ENCODE data around the gene WFDC10A. TPM values are rescaled to one million over a fixed set of nuclear protein-coding genes. Genes with fewer than 3 reads are reported as not detected.

The WFDC10A gene
- total and polyA plus RNA-seq, 4 experiments from 2014 or later: not detected

- no peak overlapping the region for H3K4me3 ChIP-seq (ENCODE audit: low read length in 2 of 2)
- H3K9me3 ChIP-seq (ENCODE audit: control insufficient read depth in 1 of 2, low read length in 2 of 2): no peaks in the 10 kb centered on the region
- peak in 4 of 5 donors; percentile 0 to 22 (median 20) for DNase-seq
- Mint-ChIP-seq H3K27me3 (peaks cover 30 to 32% of the 10 kb centered on the region in 2 donors), H3K9me3 (peaks cover 0 to 5% (median 0%) of the 10 kb centered on the region in 8 donors), H3K4me3 (no peak overlapping the region), H3K27ac (no peak overlapping the region), H3K4me1 (no peaks in the 10 kb centered on the region), H3K36me3 (no peaks in the 10 kb centered on the region)
- no peaks in the 10 kb centered on the region for H3K36me3 ChIP-seq (ENCODE audit: insufficient read depth, low read length)
- no peaks in the 10 kb centered on the region for H3K27me3 ChIP-seq (ENCODE audit: insufficient read depth, low read length)
- CTCF ChIA-PET (ENCODE audit: partially characterized antibody): interaction anchor here (0.9 to 1.3 kb wide), 2 partner anchors 178 kb away, joined by 3 to 5 read pairs; no protein-coding TSS in a partner anchor
- POLR2A ChIA-PET (ENCODE audit: partially characterized antibody): no interaction called here
- no peak overlapping the region for H3K27ac ChIP-seq (ENCODE audit: low read depth, low read length)
- intact Hi-C loops (cut with micrococcal nuclease): loop anchor here (1.0 kb wide), 1 partner anchor 179 kb away; no protein-coding TSS in a partner anchor
- no peaks in the 10 kb centered on the region for H3K4me1 ChIP-seq (ENCODE audit: insufficient read depth, low read length)
Observed at GRCh38 chr20:45592574-45593189, 36.9 kb upstream of the WFDC10A start.

DNA sequence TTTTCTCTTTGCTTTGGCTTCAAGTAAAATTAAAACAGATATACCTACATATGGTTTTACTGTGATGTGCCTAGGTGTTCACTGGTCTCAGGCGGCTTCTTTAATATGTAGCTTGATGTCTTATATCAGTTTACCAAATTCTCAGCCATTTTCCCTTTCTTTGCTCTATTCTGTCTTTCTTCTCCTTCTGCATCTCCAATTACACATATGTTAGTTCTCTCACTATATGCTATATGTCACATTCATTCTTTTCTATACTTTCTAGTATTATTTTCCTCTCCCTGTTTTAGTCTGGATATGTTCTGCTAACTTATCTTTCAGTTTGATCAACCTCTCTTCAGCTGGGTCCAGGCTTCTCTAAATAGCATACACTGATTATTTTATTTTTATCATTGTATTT, 36.0 kb upstream of the WFDC10A start:
- H3K36me3 ChIP-seq (ENCODE audit: insufficient read depth, low read length): no peaks in the 10 kb centered on the region
- no peaks in the 10 kb centered on the region for H3K27me3 ChIP-seq (ENCODE audit: insufficient read depth, low read length)
- H3K27me3 Mint-ChIP-seq: peaks cover 31% of the 10 kb centered on the region in 2 donors
- no peak for DNase-seq
- H3K4me1 Mint-ChIP-seq: no peaks in the 10 kb centered on the region
- no peaks in the 10 kb centered on the region for H3K9me3 ChIP-seq (ENCODE audit: control insufficient read depth in 1 of 2, low read length in 2 of 2)
- no peaks in the 10 kb centered on the region for H3K36me3 Mint-ChIP-seq
- intact Hi-C loops (cut with micrococcal nuclease): no loop called here
- POLR2A ChIA-PET (ENCODE audit: partially characterized antibody): no interaction called here
- H3K4me1 ChIP-seq (ENCODE audit: insufficient read depth, low read length): no peaks in the 10 kb centered on the region
- CTCF ChIA-PET (ENCODE audit: partially characterized antibody): interaction anchor here (1.3 kb wide), 1 partner anchor 177 kb away, joined by 5 read pairs; no protein-coding TSS in a partner anchor
- H3K4me3 Mint-ChIP-seq: peak overlapping the region in 1 of 8 donors; percentile 2
- no peak overlapping the region for H3K27ac ChIP-seq (ENCODE audit: low read depth, low read length)
- no peak overlapping the region for H3K27ac Mint-ChIP-seq
- peaks cover 0 to 6% (median 0%) of the 10 kb centered on the region in 8 donors for H3K9me3 Mint-ChIP-seq
- no peak overlapping the region for H3K4me3 ChIP-seq (ENCODE audit: low read length in 2 of 2)

GRCh38 chr20:45595235-45595634, 34.3 kb upstream of the WFDC10A start:
- no peak for DNase-seq
- Histone ChIP-seq H3K4me3 (ENCODE audit: low read length in 2 of 2) (no peak overlapping the region), H3K4me1 (ENCODE audit: insufficient read depth, low read length) (no peaks in the 10 kb centered on the region), H3K9me3 (ENCODE audit: control insufficient read depth in 1 of 2, low read length in 2 of 2) (no peaks in the 10 kb centered on the region), H3K27me3 (ENCODE audit: insufficient read depth, low read length) (no peaks in the 10 kb centered on the region), H3K36me3 (ENCODE audit: insufficient read depth, low read length) (no peaks in the 10 kb centered on the region), H3K27ac (ENCODE audit: low read depth, low read length) (no peak overlapping the region)
- peaks cover 0 to 6% (median 0%) of the 10 kb centered on the region in 8 donors for H3K9me3 Mint-ChIP-seq
- ChIA-PET POLR2A (ENCODE audit: partially characterized antibody) (no interaction called here), CTCF (ENCODE audit: partially characterized antibody) (no interaction called here)
- no peaks in the 10 kb centered on the region for H3K36me3 Mint-ChIP-seq
- intact Hi-C loops (cut with micrococcal nuclease): no loop called here
- H3K27me3 Mint-ChIP-seq: peaks cover 24 to 26% of the 10 kb centered on the region in 2 donors
- no peak overlapping the region for H3K27ac Mint-ChIP-seq
- no peak overlapping the region for H3K4me3 Mint-ChIP-seq
- no peaks in the 10 kb centered on the region for H3K4me1 Mint-ChIP-seq

- H3K27ac Mint-ChIP-seq: no peak overlapping the region
- H3K9me3 ChIP-seq (ENCODE audit: control insufficient read depth in 1 of 2, low read length in 2 of 2): peaks cover 0 to 6% of the 10 kb centered on the region in 2 donors
- H3K27me3 ChIP-seq (ENCODE audit: insufficient read depth, low read length): no peaks in the 10 kb centered on the region
- no peak overlapping the region for H3K4me3 ChIP-seq (ENCODE audit: low read length in 2 of 2)
- POLR2A ChIA-PET (ENCODE audit: partially characterized antibody): no interaction called here
- DNase-seq: no peak
- no peaks in the 10 kb centered on the region for H3K4me1 ChIP-seq (ENCODE audit: insufficient read depth, low read length)
- H3K36me3 Mint-ChIP-seq: peaks cover 0 to 13% of the 10 kb centered on the region in 2 donors
- no peak overlapping the region for H3K4me3 Mint-ChIP-seq
- CTCF ChIA-PET (ENCODE audit: partially characterized antibody): no interaction called here
- H3K4me1 Mint-ChIP-seq: peaks cover 0 to 10% (median under 1%) of the 10 kb centered on the region in 4 donors
- H3K27me3 Mint-ChIP-seq: peaks cover 12 to 13% of the 10 kb centered on the region in 2 donors
- H3K27ac ChIP-seq (ENCODE audit: low read depth, low read length): no peak overlapping the region
- H3K36me3 ChIP-seq (ENCODE audit: insufficient read depth, low read length): no peaks in the 10 kb centered on the region
- intact Hi-C loops (cut with micrococcal nuclease): no loop called here
- peaks cover 0 to 36% (median 22%) of the 10 kb centered on the region in 8 donors for H3K9me3 Mint-ChIP-seq
Observed at GRCh38 chr20:45607810-45608209, 21.7 kb upstream of the WFDC10A start.

DNA sequence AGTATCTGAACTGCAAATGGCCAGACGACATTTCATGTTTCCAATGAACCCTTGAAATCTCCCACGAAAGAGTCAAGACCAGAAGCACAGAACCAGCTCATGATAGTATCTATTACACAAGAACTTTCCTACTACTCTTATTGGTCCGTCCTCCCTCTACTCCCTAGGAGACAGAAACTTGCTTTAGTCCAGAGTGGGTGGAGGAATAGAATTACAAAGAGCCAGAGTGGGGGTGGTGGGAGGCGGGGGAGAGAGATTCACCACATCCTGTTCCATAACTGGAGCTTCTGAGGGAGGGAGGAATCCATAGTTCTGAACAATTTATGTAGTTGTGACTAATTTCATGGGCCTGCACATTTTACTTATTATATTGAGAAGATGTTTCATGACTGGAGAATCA, 18.5 kb upstream of the WFDC10A start:
- no peaks in the 10 kb centered on the region for H3K27me3 ChIP-seq (ENCODE audit: insufficient read depth, low read length)
- Mint-ChIP-seq H3K4me3 (no peak overlapping the region), H3K9me3 (peaks cover 0 to 19% (median 11%) of the 10 kb centered on the region in 8 donors), H3K27me3 (peaks cover 7 to 11% of the 10 kb centered on the region in 2 donors), H3K4me1 (peaks cover 0 to 10% (median under 1%) of the 10 kb centered on the region in 4 donors), H3K36me3 (peaks cover 0 to 13% of the 10 kb centered on the region in 2 donors), H3K27ac (no peak overlapping the region)
- H3K4me3 ChIP-seq (ENCODE audit: low read length in 2 of 2): no peak overlapping the region
- CTCF ChIA-PET (ENCODE audit: partially characterized antibody): no interaction called here
- no peaks in the 10 kb centered on the region for H3K36me3 ChIP-seq (ENCODE audit: insufficient read depth, low read length)
- no peak for DNase-seq
- POLR2A ChIA-PET (ENCODE audit: partially characterized antibody): no interaction called here
- no peaks in the 10 kb centered on the region for H3K4me1 ChIP-seq (ENCODE audit: insufficient read depth, low read length)
- H3K27ac ChIP-seq (ENCODE audit: low read depth, low read length): no peak overlapping the region
- H3K9me3 ChIP-seq (ENCODE audit: control insufficient read depth in 1 of 2, low read length in 2 of 2): peaks cover 0 to 6% of the 10 kb centered on the region in 2 donors
- intact Hi-C loops (cut with micrococcal nuclease): no loop called here

- peaks cover 0 to 10% (median under 1%) of the 10 kb centered on the region in 4 donors for H3K4me1 Mint-ChIP-seq
- H3K9me3 Mint-ChIP-seq: peaks cover 0 to 12% (median 6%) of the 10 kb centered on the region in 8 donors
- H3K4me1 ChIP-seq (ENCODE audit: insufficient read depth, low read length): no peaks in the 10 kb centered on the region
- intact Hi-C loops (cut with micrococcal nuclease): no loop called here
- ChIA-PET CTCF (ENCODE audit: partially characterized antibody) (interaction anchor here (0.8 kb wide), 1 partner anchor 250 kb away, joined by 3 read pairs; the partner anchor contains the start of gene SYS1), POLR2A (ENCODE audit: partially characterized antibody) (no interaction called here)
- no peaks in the 10 kb centered on the region for H3K9me3 ChIP-seq (ENCODE audit: control insufficient read depth in 1 of 2, low read length in 2 of 2)
- peaks cover 7 to 11% of the 10 kb centered on the region in 2 donors for H3K27me3 Mint-ChIP-seq
- peaks cover 0 to 12% of the 10 kb centered on the region in 2 donors for H3K36me3 Mint-ChIP-seq
- DNase-seq: no peak
- no peaks in the 10 kb centered on the region for H3K36me3 ChIP-seq (ENCODE audit: insufficient read depth, low read length)
- no peak overlapping the region for H3K27ac ChIP-seq (ENCODE audit: low read depth, low read length)
- no peak overlapping the region for H3K4me3 Mint-ChIP-seq
- H3K4me3 ChIP-seq (ENCODE audit: low read length in 2 of 2): no peak overlapping the region
- no peaks in the 10 kb centered on the region for H3K27me3 ChIP-seq (ENCODE audit: insufficient read depth, low read length)
- H3K27ac Mint-ChIP-seq: no peak overlapping the region
Observed at GRCh38 chr20:45612314-45612713, 17.2 kb upstream of the WFDC10A start.

DNA sequence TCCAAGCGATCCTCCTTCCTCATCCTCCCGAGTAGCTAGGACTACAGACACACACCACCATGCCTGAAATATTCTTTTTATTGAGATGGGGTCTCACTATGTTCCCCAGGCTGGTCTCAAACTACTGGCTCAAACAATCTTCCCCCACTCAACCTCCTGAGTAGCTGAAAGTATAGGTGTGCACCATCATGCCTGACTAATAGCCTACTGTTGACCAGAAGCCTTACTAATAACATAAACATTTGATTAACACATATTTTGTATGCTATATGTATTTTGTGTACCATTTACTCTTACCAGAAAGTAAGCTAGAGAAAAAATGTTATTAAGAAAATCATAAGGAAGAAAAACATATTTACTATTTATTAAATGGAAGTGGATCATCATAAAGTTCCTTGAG, 11.9 kb upstream of the WFDC10A start:
- ChIA-PET POLR2A (ENCODE audit: partially characterized antibody) (no interaction called here), CTCF (ENCODE audit: partially characterized antibody) (interaction anchor here (1.7 kb wide), 1 partner anchor 12 kb away, joined by 7 read pairs; the partner anchor contains the start of gene WFDC10A)
- peaks cover 0 to 3% of the 10 kb centered on the region in 2 donors for H3K27me3 Mint-ChIP-seq
- H3K4me3 Mint-ChIP-seq: no peak overlapping the region
- intact Hi-C loops (cut with micrococcal nuclease): no loop called here
- Histone ChIP-seq H3K36me3 (ENCODE audit: insufficient read depth, low read length) (no peaks in the 10 kb centered on the region), H3K4me3 (ENCODE audit: low read length in 2 of 2) (no peak overlapping the region), H3K27me3 (ENCODE audit: insufficient read depth, low read length) (no peaks in the 10 kb centered on the region), H3K27ac (ENCODE audit: low read depth, low read length) (no peak overlapping the region), H3K9me3 (ENCODE audit: control insufficient read depth in 1 of 2, low read length in 2 of 2) (no peaks in the 10 kb centered on the region), H3K4me1 (ENCODE audit: insufficient read depth, low read length) (no peaks in the 10 kb centered on the region)
- no peak for DNase-seq
- no peaks in the 10 kb centered on the region for H3K4me1 Mint-ChIP-seq
- no peaks in the 10 kb centered on the region for H3K36me3 Mint-ChIP-seq
- H3K27ac Mint-ChIP-seq: no peak overlapping the region
- H3K9me3 Mint-ChIP-seq: peaks cover 0 to 4% (median 2%) of the 10 kb centered on the region in 8 donors

Measured in CD4-positive, alpha-beta memory T cell (primary cell).